H1 (cell line): ENCODE data around the gene TRABD2B. TPM values are rescaled to one million over a fixed set of nuclear protein-coding genes. Genes with fewer than 3 reads are reported as not detected.

Experiments used
- CTCF ChIA-PET: fragments of 300-600 bp; sonication (Branson Sonifier 250); formaldehyde crosslinking; loops from one replicate; lab custom pipeline; 2021; ENCODE audit not compliant: partially characterized antibody; lab: Charles Lee
- POLR2A ChIA-PET: fragments of 300-600 bp; sonication (Branson Sonifier 250); formaldehyde crosslinking; loops from one replicate; lab custom pipeline; 2021; ENCODE audit warnings: inconsistent platforms; ENCODE audit not compliant: partially characterized antibody; lab: Charles Lee
- DNase-seq, 2 experiments: peaks; one replicate each; pipeline versions ENCODE4 v3.0.0 to v3.0.0-alpha.2; 2010 to 2022; ENCODE audit warnings: low spot score in 2 of 2, low read depth in 1 of 2, mixed read lengths in 1 of 2
- FAIRE-seq: peaks from 2 replicates; lab custom pipeline; 2011; peaks lifted over from hg19 to GRCh38; lab: Jason Lieb, UNC
- H2AFZ ChIP-seq: 2 replicates; pipeline ENCODE4 v1.8.1; 2012; ENCODE audit warnings: low read length, inconsistent platforms
- H2AK5ac ChIP-seq: 2 replicates; pipeline ENCODE4 v1.6.1; 2013; ENCODE audit warnings: low read depth, low read length
- H2BK120ac ChIP-seq: replicated peaks from 2 replicates; pipeline ENCODE3; 2013; ENCODE audit warnings: low read depth, low read length, inconsistent platforms
- H2BK12ac ChIP-seq: 2 replicates; pipeline ENCODE4 v1.6.1; 2013; ENCODE audit warnings: low read depth, low read length
- H2BK15ac ChIP-seq: 2 replicates; pipeline ENCODE4 v1.6.1; 2013; ENCODE audit warnings: low read length
- H2BK20ac ChIP-seq: 2 replicates; pipeline ENCODE4 v1.6.1; 2013; ENCODE audit warnings: low read length
- H2BK5ac ChIP-seq: 2 replicates; pipeline ENCODE4 v1.6.1; 2013; ENCODE audit warnings: low read depth, low read length
- H3K14ac ChIP-seq: 2 replicates; pipeline ENCODE4 v1.6.1; 2013; ENCODE audit warnings: inconsistent platforms; ENCODE audit not compliant: insufficient read length
- H3K18ac ChIP-seq: 2 replicates; pipeline ENCODE4 v1.6.1; 2013; ENCODE audit warnings: low read length; ENCODE audit errors: extremely low read depth
- H3K23ac ChIP-seq: 2 replicates; pipeline ENCODE4 v1.6.1; 2013; ENCODE audit warnings: inconsistent platforms; ENCODE audit not compliant: insufficient read length
- H3K23me2 ChIP-seq: 2 replicates; pipeline ENCODE4 v1.6.1; 2013; ENCODE audit warnings: low read depth, low read length
- H3K27ac ChIP-seq: 2 replicates; pipeline ENCODE4 v1.6.1; 2011; ENCODE audit warnings: low read depth, low read length, inconsistent platforms
- H3K27me3 ChIP-seq, 4 experiments: replicated peaks in 1 of 4; 1 replicate in 1 of 4; 2 replicates in 3 of 4; pipeline versions ENCODE4 v1.6.1 to v1.8.1; 2011 to 2013; ENCODE audit warnings: low read length in 3 of 4, mild to moderate bottlenecking in 3 of 4, inconsistent platforms in 2 of 4, mixed read lengths in 2 of 4, moderate library complexity in 1 of 4; ENCODE audit not compliant: control insufficient read depth in 3 of 4, insufficient read depth in 3 of 4; ENCODE audit errors: extremely low read depth in 1 of 4
- H3K36me3 ChIP-seq, 4 experiments: 2 replicates each; pipeline versions ENCODE4 v1.6.1 to v1.8.1; 2011 to 2013; ENCODE audit warnings: mild to moderate bottlenecking in 4 of 4, low read length in 3 of 4, moderate library complexity in 2 of 4, control low read depth in 1 of 4, inconsistent platforms in 1 of 4; ENCODE audit not compliant: insufficient read depth in 4 of 4, control insufficient read depth in 2 of 4
- H3K4ac ChIP-seq: replicated peaks from 2 replicates; pipeline ENCODE3; 2013; ENCODE audit warnings: low read length, low read depth, mixed read lengths, inconsistent platforms; ENCODE audit not compliant: insufficient read length
- H3K4me1 ChIP-seq, 4 experiments: replicated peaks in 1 of 4; 1 replicate in 1 of 4; 2 replicates in 3 of 4; pipeline versions ENCODE4 v1.6.1 to v1.8.1; 2011 to 2013; ENCODE audit warnings: low read length in 3 of 4, inconsistent platforms in 2 of 4, mixed read lengths in 1 of 4; ENCODE audit not compliant: insufficient read depth in 4 of 4, control insufficient read depth in 3 of 4
- H3K4me2 ChIP-seq, 2 experiments: 2 replicates each; pipeline versions ENCODE4 v1.6.1 to v1.8.1; 2011 to 2013; ENCODE audit warnings: low read depth in 2 of 2, low read length in 2 of 2, control low read depth in 1 of 2, inconsistent platforms in 1 of 2, mild to moderate bottlenecking in 1 of 2; ENCODE audit not compliant: insufficient read depth in 1 of 2
- H3K4me3 ChIP-seq, 4 experiments: fragments of 200-600, 300-600 bp in 1 of 4; sonication (generic), shearing (Covaris generic), sonication (Bioruptor Twin) in 1 of 4; 2 replicates each; pipeline versions ENCODE4 v1.5.1 to v1.8.1; 2011 to 2016; ENCODE audit warnings: low read length in 4 of 4, low read depth in 3 of 4, control low read depth in 2 of 4, inconsistent platforms in 2 of 4, mild to moderate bottlenecking in 2 of 4, mixed read lengths in 1 of 4, moderate library complexity in 1 of 4; ENCODE audit not compliant: insufficient read depth in 2 of 4; ENCODE audit errors: extremely low read depth in 1 of 4
- H3K56ac ChIP-seq: replicated peaks from 2 replicates; pipeline ENCODE3; 2013; ENCODE audit warnings: low read depth, mild to moderate bottlenecking, mixed read lengths, low read length, inconsistent platforms; ENCODE audit not compliant: insufficient read length
- H3K79me1 ChIP-seq: 2 replicates; pipeline ENCODE4 v1.6.1; 2013; ENCODE audit warnings: low read depth, low read length, control low read depth
- H3K79me2 ChIP-seq, 2 experiments: 2 replicates each; pipeline versions ENCODE4 v1.6.1 to v1.8.1; 2012 to 2013; ENCODE audit warnings: low read length in 2 of 2, mild to moderate bottlenecking in 2 of 2, inconsistent platforms in 1 of 2; ENCODE audit not compliant: insufficient read depth in 2 of 2, control insufficient read depth in 1 of 2
- H3K9ac ChIP-seq, 4 experiments: replicated peaks in 1 of 4; 1 replicate in 1 of 4; 2 replicates in 3 of 4; pipeline versions ENCODE4 v1.6.1 to v1.8.1; 2011 to 2013; ENCODE audit warnings: low read depth in 3 of 4, low read length in 3 of 4, control low read depth in 2 of 4, mild to moderate bottlenecking in 2 of 4, moderate library complexity in 2 of 4, inconsistent platforms in 1 of 4; ENCODE audit errors: extremely low read depth in 1 of 4
- H3K9me3 ChIP-seq, 2 experiments: 2 replicates each; pipeline versions ENCODE4 v1.6.1 to v1.8.1; 2012 to 2013; ENCODE audit warnings: mild to moderate bottlenecking in 2 of 2, moderate library complexity in 2 of 2, control low read depth in 1 of 2, inconsistent platforms in 1 of 2, low read depth in 1 of 2, low read length in 1 of 2, mixed read lengths in 1 of 2; ENCODE audit not compliant: insufficient read depth in 2 of 2
- H4K20me1 ChIP-seq, 2 experiments: replicated peaks in 1 of 2; 2 replicates each; pipeline versions ENCODE3 to v1.8.1; 2011 to 2013; ENCODE audit warnings: inconsistent platforms in 2 of 2, low read length in 2 of 2, mild to moderate bottlenecking in 1 of 2; ENCODE audit not compliant: insufficient read depth in 2 of 2, control insufficient read depth in 1 of 2
- H4K5ac ChIP-seq: 2 replicates; pipeline ENCODE4 v1.6.1; 2013; ENCODE audit warnings: low read length, low read depth, mixed read lengths, inconsistent platforms; ENCODE audit not compliant: insufficient read length
- H4K8ac ChIP-seq: 2 replicates; pipeline ENCODE4 v1.8.0; 2013; ENCODE audit warnings: mild to moderate bottlenecking, moderate library complexity, low read length, inconsistent platforms; ENCODE audit not compliant: insufficient read depth; ENCODE audit errors: extremely low read depth
- H4K91ac ChIP-seq: replicated peaks from 2 replicates; pipeline ENCODE3; 2013; ENCODE audit warnings: low read length, mixed read lengths, inconsistent platforms; ENCODE audit not compliant: insufficient read length
- ASH2L ChIP-seq: fragments of 200-600, 300-600 bp; sonication (generic); IDR thresholded peaks from one replicate; pipeline ENCODE4 v1.7.1; 2017; ENCODE audit warnings: low read length
- MAFK ChIP-seq: IDR thresholded peaks from 2 replicates; pipeline ENCODE4 v1.6.1; 2012; ENCODE audit warnings: low read depth, mild to moderate bottlenecking, improper control_type of control experiment, low read length
- NRF1 ChIP-seq: IDR thresholded peaks from 2 replicates; pipeline ENCODE4 v1.6.1; 2011; ENCODE audit warnings: mild to moderate bottlenecking, low read depth, low read length, improper control_type of control experiment
- SIX5 ChIP-seq: IDR thresholded peaks from 2 replicates; pipeline ENCODE4 v1.6.1; 2011; ENCODE audit warnings: mild to moderate bottlenecking, low read depth, low read length
- SRF ChIP-seq: IDR thresholded peaks from 2 replicates; pipeline ENCODE4 v1.6.1; 2011; ENCODE audit warnings: mild to moderate bottlenecking, low read depth, low read length, moderate library complexity
- TAF7 ChIP-seq: optimal IDR thresholded peaks from 2 replicates; pipeline ENCODE3; 2011; ENCODE audit warnings: low read depth, mild to moderate bottlenecking, inconsistent platforms, low read length, moderate library complexity, borderline replicate concordance
- WGBS, 2 experiments: shearing (Covaris generic) in 1 of 2; methylation state at CpG; one replicate each; pipeline versions ENCODE4 v1.1.6 to v1.1.7; 2013 to 2015; ENCODE audit warnings: low lambda C conversion rate in 2 of 2, mixed read lengths in 2 of 2, inconsistent platforms in 1 of 2, low coverage in 1 of 2, missing lambda C conversion rate in 1 of 2; ENCODE audit not compliant: insufficient replicate concordance in 2 of 2, insufficient coverage in 1 of 2, insufficient read length in 1 of 2; ENCODE audit errors: extremely low coverage in 1 of 2, missing lambda C conversion rate in 1 of 2; 5-methylcytosine and 5-hydroxymethylcytosine counted together
- polyA plus RNA-seq, 7 experiments: library from polyadenylated mRNA; depleted of rRNA in 3 of 7; stranded (reverse) in 5 of 7; unstranded in 2 of 7; fragments of >200 nt in 5 of 7; fragments of 200-250 nt in 2 of 7; gene quantifications; 1 replicate in 5 of 7; 2 replicates in 1 of 7; 4 replicates in 1 of 7; pipeline versions ENCODE4 v1.2.1 to v1.2.3, GENCODE V29; 2011 to 2013; ENCODE audit warnings: missing spikeins in 2 of 7, mixed read lengths in 2 of 7
- total RNA-seq: library from RNA; stranded (reverse); fragmentation: NEBNext Ultra II Directional; extraction: Animal tissue kit (Norgen Biotek cat#: 25700); gene quantifications from 2 replicates; pipeline ENCODE4 v1.2.1, GENCODE V29; 2021
- TF ChIP-seq, protein P1 (sequence below): IDR thresholded peaks from 2 replicates; pipeline ENCODE4 v1.6.1; 2011; ENCODE audit warnings: low read depth, mild to moderate bottlenecking, low read length; ENCODE audit not compliant: insufficient read depth

The TRABD2B gene
- total and polyA plus RNA-seq, 2 of the 8 experiments (the other 6 are each of a cell fraction or from before 2014, with no cell fraction given) = 0.95 to 3.4 TPM

DNA sequence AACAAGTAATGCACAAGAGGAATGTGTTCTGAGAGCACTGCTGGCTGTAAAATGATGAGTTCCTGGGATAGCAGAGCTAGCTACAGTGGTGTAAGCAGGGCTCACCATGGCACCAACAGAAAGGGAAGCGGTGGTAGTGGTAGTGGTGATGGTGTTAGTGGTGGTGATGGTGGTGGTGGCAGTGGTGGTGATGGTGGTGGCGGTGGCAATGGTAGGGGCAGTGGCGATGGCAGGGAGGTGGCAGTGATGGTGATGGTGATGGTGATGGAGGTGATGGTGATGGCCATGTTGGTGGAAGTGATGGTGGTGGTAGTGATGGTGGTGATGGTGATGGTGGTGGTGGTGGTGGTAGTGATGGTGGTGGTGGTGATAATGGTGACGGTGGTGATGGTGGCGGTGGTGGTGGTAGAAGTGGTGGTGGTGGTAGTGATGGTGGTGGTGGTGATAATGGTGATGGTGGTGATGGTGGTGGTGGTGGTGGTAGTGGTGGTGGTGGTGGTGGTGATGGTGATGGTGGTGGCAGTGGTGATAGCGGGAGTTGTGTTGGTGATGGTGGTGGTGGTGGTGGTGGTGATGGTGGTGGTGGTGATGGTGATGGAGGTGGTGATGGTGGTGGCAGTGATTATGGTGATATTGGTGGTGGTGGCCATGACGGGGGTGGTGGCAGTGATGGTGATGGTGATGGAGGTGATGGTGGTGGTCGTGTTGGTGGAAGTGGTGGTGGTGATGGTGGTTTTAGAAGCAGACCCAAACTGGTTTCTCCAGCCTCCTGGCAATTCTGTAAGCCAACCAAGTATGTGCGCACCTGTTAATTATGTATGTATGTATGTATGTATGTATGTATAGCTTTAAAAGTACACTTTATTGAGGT, 254.1 kb downstream of the TRABD2B start:
- Histone ChIP-seq H2BK5ac (no peak overlapping the region), H3K9me3 (peaks cover 0 to 5% of the 10 kb centered on the region in 2 experiments; a peak in 1 of 4 replicates), H3K9ac (no peak overlapping the region; a peak in 1 of 7 replicates), H2AFZ (no peak overlapping the region), H4K5ac (no peak overlapping the region), H2BK12ac (no peak overlapping the region), H3K14ac (no peak overlapping the region), H3K4me1 (no peaks in the 10 kb centered on the region), H2BK20ac (no peak overlapping the region), H3K4me2 (no peak overlapping the region), H3K27me3 (peaks cover 0 to 3% (median 0%) of the 10 kb centered on the region in 4 experiments; a peak in 1 of 7 replicates), H3K4ac (no peak overlapping the region), H3K79me1 (no peaks in the 10 kb centered on the region), H4K8ac (no peak overlapping the region), H3K23me2 (peaks cover 6% of the 10 kb centered on the region; the same call in 1 of the 2 replicates), H3K18ac (no peak overlapping the region), H4K91ac (no peak overlapping the region), H3K36me3 (no peaks in the 10 kb centered on the region), H4K20me1 (peaks cover 0 to 4% of the 10 kb centered on the region in 2 experiments), H2AK5ac (no peak overlapping the region), H3K23ac (no peak overlapping the region), H2BK120ac (no peak overlapping the region), H3K79me2 (no peaks in the 10 kb centered on the region), H3K56ac (peak overlapping the region; percentile 86), H3K4me3 (no peak overlapping the region), H3K27ac (no peak overlapping the region), H2BK15ac (no peak overlapping the region)
- FAIRE-seq (no peak), DNase-seq (no peak)
- ChIA-PET CTCF (interaction anchor here (0.6 to 7.0 kb wide), 5 partner anchors 13 to 359 kb away, joined by 3 to 42 read pairs (median 3); no protein-coding TSS in a partner anchor), POLR2A (no interaction called here)
- 75% methylated on average over 9 of the region's 9 CpGs; no CpG with 5 or more reads in 1 of the 2 experiments for WGBS, 2 experiments
- TF ChIP-seq MAFK (no peak), ASH2L (no peak), SRF (no peak), NRF1 (no peak), SIX5 (no peak), TAF7 (no peak)
- TF ChIP-seq, protein P1, sequence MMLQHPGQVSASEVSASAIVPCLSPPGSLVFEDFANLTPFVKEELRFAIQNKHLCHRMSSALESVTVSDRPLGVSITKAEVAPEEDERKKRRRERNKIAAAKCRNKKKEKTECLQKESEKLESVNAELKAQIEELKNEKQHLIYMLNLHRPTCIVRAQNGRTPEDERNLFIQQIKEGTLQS = no peak
